GM18951 (cell line): ENCODE measurements around the gene SNTG2.
"Not testable (repeated sequence)": the region's sequence is repeated elsewhere in the genome, so short reads cannot be mapped to it uniquely, and the experiment has no call there.

Source experiments
- POLR2A ChIP-seq: IDR thresholded peaks from 4 replicates; pipeline ENCODE4 v1.6.1; 2011; ENCODE audit warnings: mild to moderate bottlenecking; ENCODE audit not compliant: insufficient read length, insufficient read depth; ENCODE audit errors: extremely low read depth
- in situ Hi-C: fragments of 300-500 bp; cut with MboI; formaldehyde crosslinking; loops from one replicate; pipeline ENCODE4 v1.12.0; 2022; ENCODE audit warnings: low sequenced_read_pairs, mixed read lengths, inconsistent platforms; ENCODE audit not compliant: unreplicated experiment

Gene SNTG2

GRCh38 chr2:1227274-1227900, 276.7 kb downstream of the SNTG2 start:
- in situ Hi-C loops: no loop called here
- TF ChIP-seq POLR2A: no peak

GRCh38 chr2:1229596-1229995, 278.9 kb downstream of the SNTG2 start:
- in situ Hi-C loops: not testable (repeated sequence)

- in situ Hi-C loops: no loop called here
Measured at GRCh38 chr2:1230155-1230893, 279.7 kb downstream of the SNTG2 start.

GRCh38 chr2:1231466-1232063, 280.9 kb downstream of the SNTG2 start:
- no peak for TF ChIP-seq POLR2A
- in situ Hi-C loops: no loop called here

More at GRCh38 chr2:1230155-1230893, 279.7 kb downstream of the SNTG2 start:
- TF ChIP-seq POLR2A: no peak

- in situ Hi-C loops: no loop called here
Measured at GRCh38 chr2:1233281-1233680, 282.6 kb downstream of the SNTG2 start.

GRCh38 chr2:1234731-1235308, 284.2 kb downstream of the SNTG2 start:
- in situ Hi-C loops: no loop called here
- TF ChIP-seq POLR2A: no peak

More at GRCh38 chr2:1233281-1233680, 282.6 kb downstream of the SNTG2 start:
- TF ChIP-seq POLR2A: no peak

GRCh38 chr2:1235806-1236205, 285.2 kb downstream of the SNTG2 start:
- TF ChIP-seq POLR2A: no peak
- in situ Hi-C loops: no loop called here

- in situ Hi-C loops: no loop called here
- no peak for TF ChIP-seq POLR2A
Measured at GRCh38 chr2:1236606-1237005, 286.0 kb downstream of the SNTG2 start.

GRCh38 chr2:1237783-1238182, 287.1 kb downstream of the SNTG2 start:
- in situ Hi-C loops: no loop called here
- no peak for TF ChIP-seq POLR2A

GRCh38 chr2:1238598-1239138, 288.0 kb downstream of the SNTG2 start:
- no peak for TF ChIP-seq POLR2A
- in situ Hi-C loops: no loop called here

- no peak for TF ChIP-seq POLR2A
- in situ Hi-C loops: no loop called here
Measured at GRCh38 chr2:1245193-1245592, 294.5 kb downstream of the SNTG2 start.

GRCh38 chr2:1246239-1246638, 295.6 kb downstream of the SNTG2 start:
- in situ Hi-C loops: no loop called here
- no peak for TF ChIP-seq POLR2A

- in situ Hi-C loops: no loop called here
- TF ChIP-seq POLR2A: no peak
Measured at GRCh38 chr2:1246991-1247390, 296.3 kb downstream of the SNTG2 start.
